Prostate gland (tissue), 2 donors: Measurements from ENCODE around the gene CMPK1. TPM values are rescaled to one million over a fixed set of nuclear protein-coding genes. Genes with fewer than 3 reads are reported as not detected.

Experiments used
- DNase-seq: peaks from one replicate; pipeline ENCODE4 v3.0.0-alpha.2; 2019; ENCODE audit warnings: low spot score
- H3K27ac ChIP-seq, 2 donors: fragments of 200-600 bp; sonication (generic); 2 replicates each; pipeline ENCODE4 v1.5.1; 2017 to 2019
- H3K27me3 ChIP-seq: fragments of 200-600 bp; sonication (generic); replicated peaks from 2 replicates; pipeline ENCODE4 v1.5.1; 2019; ENCODE audit not compliant: insufficient read depth
- H3K36me3 ChIP-seq, 2 donors: fragments of 200-600 bp; sonication (generic); 1 replicate in 1 of 2; 2 replicates in 1 of 2; pipeline versions ENCODE4 v1.5.1 to v1.8.1; 2017 to 2019
- H3K4me1 ChIP-seq: fragments of 200-600 bp; sonication (generic); replicated peaks from 2 replicates; pipeline ENCODE4 v1.5.1; 2019
- H3K4me3 ChIP-seq, 2 donors: fragments of 200-600 bp; sonication (generic); 2 replicates each; pipeline ENCODE4 v1.5.1; 2017 to 2019
- H3K9me3 ChIP-seq: fragments of 200-600 bp; sonication (generic); 2 replicates; pipeline ENCODE4 v1.5.1; 2017
- POLR2A ChIP-seq: fragments of 450-650 bp; IDR thresholded peaks from one replicate; pipeline ENCODE4 v1.6.1; 2016; ENCODE audit warnings: antibody characterized with exemption, mild to moderate bottlenecking
- POLR2AphosphoS5 ChIP-seq: sonication (generic); formaldehyde crosslinking; IDR thresholded peaks from one replicate; pipeline ENCODE4 v1.6.1; 2017; ENCODE audit warnings: antibody characterized with exemption
- WGBS: methylation state at CpG from one replicate; pipeline ENCODE4 v1.1.5; 2018; 5-methylcytosine and 5-hydroxymethylcytosine counted together
- intact Hi-C: fragments of 100-400 bp; cut with DNase I; formaldehyde crosslinking; loops from one replicate; pipeline ENCODE4 v1.14.2; 2022
- total RNA-seq, 2 donors: library from RNA; depleted of rRNA; stranded (reverse); fragments of >200 nt; gene quantifications; one replicate each; pipeline ENCODE4 v1.1.0, GENCODE V29; 2016
- TF ChIP-seq, protein P1 (sequence below), 4 experiments: fragments of 200-600 bp in 2 of 4; fragments of 450-650 bp in 2 of 4; sonication (generic) in 2 of 4; IDR thresholded peaks; 1 replicate in 3 of 4; 2 replicates in 1 of 4; pipeline ENCODE4 v1.5.1; 2016 to 2019; ENCODE audit warnings: antibody characterized with exemption in 4 of 4, mild to moderate bottlenecking in 2 of 4, moderate library complexity in 2 of 4

CMPK1 gene
- total RNA-seq, 2 donors from 2014 or later: 54.9 to 152 TPM

DNA sequence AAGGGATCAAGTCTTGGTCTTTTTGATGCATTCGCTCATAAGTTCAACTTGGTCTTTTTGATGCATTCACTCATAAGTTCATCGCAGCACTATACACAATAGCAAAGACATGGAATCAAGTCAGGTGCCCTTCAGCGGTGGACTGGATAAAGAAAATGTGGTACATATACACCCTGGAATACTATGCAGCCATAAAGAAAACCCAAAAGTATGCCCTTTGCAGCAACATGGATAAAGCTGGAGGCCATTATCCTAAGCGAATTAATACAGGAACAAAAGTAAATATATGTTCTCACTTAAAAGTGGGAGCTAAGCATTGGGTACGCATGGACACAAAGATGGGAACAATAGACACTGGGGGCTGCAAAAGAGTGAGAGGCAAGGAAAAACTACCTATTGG lies 52.7 kb downstream of the CMPK1 start:
- H3K36me3 ChIP-seq: no peaks in the 10 kb centered on the region
- H3K9me3 ChIP-seq: no peaks in the 10 kb centered on the region
- H3K27ac ChIP-seq: no peak overlapping the region
- H3K4me3 ChIP-seq: no peak overlapping the region
- TF ChIP-seq, protein P1, sequence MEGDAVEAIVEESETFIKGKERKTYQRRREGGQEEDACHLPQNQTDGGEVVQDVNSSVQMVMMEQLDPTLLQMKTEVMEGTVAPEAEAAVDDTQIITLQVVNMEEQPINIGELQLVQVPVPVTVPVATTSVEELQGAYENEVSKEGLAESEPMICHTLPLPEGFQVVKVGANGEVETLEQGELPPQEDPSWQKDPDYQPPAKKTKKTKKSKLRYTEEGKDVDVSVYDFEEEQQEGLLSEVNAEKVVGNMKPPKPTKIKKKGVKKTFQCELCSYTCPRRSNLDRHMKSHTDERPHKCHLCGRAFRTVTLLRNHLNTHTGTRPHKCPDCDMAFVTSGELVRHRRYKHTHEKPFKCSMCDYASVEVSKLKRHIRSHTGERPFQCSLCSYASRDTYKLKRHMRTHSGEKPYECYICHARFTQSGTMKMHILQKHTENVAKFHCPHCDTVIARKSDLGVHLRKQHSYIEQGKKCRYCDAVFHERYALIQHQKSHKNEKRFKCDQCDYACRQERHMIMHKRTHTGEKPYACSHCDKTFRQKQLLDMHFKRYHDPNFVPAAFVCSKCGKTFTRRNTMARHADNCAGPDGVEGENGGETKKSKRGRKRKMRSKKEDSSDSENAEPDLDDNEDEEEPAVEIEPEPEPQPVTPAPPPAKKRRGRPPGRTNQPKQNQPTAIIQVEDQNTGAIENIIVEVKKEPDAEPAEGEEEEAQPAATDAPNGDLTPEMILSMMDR (IDR thresholded peaks at IDR 0.05): no peak
- no peak for TF ChIP-seq POLR2AphosphoS5
- TF ChIP-seq POLR2A: no peak
- intact Hi-C loops: no loop called here
- H3K27me3 ChIP-seq: no peaks in the 10 kb centered on the region
- DNase-seq: no peak
- H3K4me1 ChIP-seq: peaks cover 4% of the 10 kb centered on the region
- WGBS: 97% methylated on average over 5 of the region's 5 CpGs

DNA sequence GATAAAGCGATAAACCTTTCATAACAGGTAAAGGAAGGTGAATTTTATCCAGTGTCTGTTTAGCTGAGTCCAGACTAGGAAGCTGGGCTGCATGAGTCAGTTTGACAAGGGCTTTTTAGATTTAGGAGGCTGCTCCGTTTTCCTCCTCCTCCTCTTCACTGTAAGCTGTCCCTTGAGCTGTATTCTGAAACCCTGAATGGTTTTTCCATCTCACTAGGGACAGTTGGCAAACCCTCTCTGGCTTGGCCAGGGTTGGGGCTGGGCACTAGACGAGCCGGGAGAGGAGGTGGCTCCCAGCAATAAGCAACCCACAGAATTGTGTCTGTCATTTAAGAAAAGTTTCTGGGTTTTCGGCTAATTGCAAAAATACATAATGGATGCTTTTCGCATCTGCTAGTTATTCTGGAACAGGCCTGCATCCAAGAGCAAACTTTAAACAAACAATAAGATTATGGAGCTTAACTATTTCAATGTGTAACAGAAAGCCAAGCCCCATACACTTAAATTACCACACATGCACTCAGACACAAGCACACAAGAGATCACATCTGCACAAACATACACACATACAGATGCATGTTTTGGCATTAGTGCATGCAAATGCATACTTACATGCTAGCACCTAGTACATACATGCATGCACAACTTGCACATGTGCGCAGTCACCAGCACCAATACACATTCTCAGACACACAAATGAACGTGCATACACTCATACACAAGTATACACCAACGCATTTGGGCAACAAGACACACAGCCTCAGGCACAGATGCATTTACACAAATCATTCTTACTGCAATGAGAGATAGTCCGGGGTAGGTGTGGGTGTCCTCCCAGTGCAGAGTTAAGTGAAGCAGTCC lies 54.7 kb downstream of the CMPK1 start:
- no peaks in the 10 kb centered on the region for H3K9me3 ChIP-seq
- H3K4me3 ChIP-seq: no peak overlapping the region
- no peaks in the 10 kb centered on the region for H3K27me3 ChIP-seq
- DNase-seq: no peak
- peaks cover 4% of the 10 kb centered on the region for H3K4me1 ChIP-seq
- no peak for TF ChIP-seq POLR2A
- TF ChIP-seq POLR2AphosphoS5: no peak
- TF ChIP-seq, protein P1 (IDR thresholded peaks at IDR 0.05): no peak
- no peak overlapping the region for H3K27ac ChIP-seq
- WGBS: 27% methylated on average over 10 of the region's 10 CpGs
- no peaks in the 10 kb centered on the region for H3K36me3 ChIP-seq
- intact Hi-C loops: no loop called here

DNA sequence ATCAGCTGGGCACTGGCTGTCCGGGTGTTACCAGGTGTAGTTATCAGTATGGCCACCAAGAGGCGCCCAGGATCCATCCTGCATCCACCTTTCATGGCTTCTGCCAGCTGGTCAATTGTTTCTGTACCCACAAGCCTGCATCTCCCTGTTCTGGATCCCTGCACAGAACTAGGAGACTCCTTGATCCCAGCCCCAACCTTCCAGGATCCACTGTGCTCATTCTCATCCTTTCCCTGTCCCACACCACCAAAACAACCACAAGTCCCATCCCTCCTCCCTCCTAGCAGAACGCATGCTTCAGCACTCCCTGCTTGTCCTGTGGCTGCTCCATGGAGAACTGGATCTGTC lies 55.3 kb downstream of the CMPK1 start:
- DNase-seq: peak; percentile 39
- no peak for TF ChIP-seq POLR2A
- TF ChIP-seq, protein P1 (IDR thresholded peaks at IDR 0.05): peak; percentile 7 to 76 (median 59)
- intact Hi-C loops: no loop called here
- WGBS: 18% methylated on average over 3 of the region's 3 CpGs
- no peaks in the 10 kb centered on the region for H3K36me3 ChIP-seq
- H3K4me3 ChIP-seq: no peak overlapping the region
- peaks cover 4% of the 10 kb centered on the region for H3K4me1 ChIP-seq
- H3K27ac ChIP-seq: no peak overlapping the region
- H3K9me3 ChIP-seq: no peaks in the 10 kb centered on the region
- H3K27me3 ChIP-seq: no peaks in the 10 kb centered on the region

DNA sequence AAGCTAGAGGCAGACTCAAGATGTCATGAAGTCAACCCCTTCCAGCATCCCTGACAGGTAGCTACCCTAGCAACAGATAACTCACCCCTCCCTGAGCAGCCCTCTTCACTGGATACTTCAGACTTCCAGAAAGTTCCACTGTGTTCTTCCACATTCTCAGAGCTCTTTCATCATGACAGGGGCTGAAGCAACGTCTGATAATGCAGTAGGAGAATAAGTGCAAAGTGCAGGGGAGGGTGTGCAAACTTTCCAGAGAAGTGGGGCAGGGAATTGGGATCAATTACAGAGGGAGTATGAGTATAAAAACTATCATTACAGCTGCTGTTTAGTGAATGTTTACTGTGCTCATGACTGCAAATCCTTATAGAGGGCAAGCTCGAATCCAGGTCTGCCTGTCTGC lies 56.1 kb downstream of the CMPK1 start:
- TF ChIP-seq POLR2AphosphoS5 (no peak), POLR2A (no peak)
- TF ChIP-seq, protein P1 (IDR thresholded peaks at IDR 0.05): no peak
- no peak for DNase-seq

DNA sequence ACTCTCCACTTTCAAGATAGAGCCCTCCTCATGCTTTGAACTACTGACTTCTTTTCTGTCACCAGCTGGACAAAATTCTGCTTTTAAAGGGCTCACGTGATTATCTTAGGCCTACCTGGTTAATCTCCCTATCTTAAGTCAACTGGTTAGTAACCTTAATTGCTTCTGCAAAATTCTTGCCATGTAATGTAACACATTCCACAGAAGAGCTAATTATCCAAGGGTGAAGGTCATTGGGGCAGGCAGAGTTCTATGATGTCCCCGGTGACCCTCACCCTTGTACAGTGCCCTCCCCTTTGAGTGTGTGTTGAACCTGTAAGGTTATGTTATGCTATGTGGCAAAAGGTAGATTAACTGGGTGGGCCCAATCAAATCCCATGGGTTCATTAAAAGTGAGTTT lies 57.3 kb downstream of the CMPK1 start:
- no peak for DNase-seq
- H3K4me1 ChIP-seq: peaks cover 4% of the 10 kb centered on the region
- H3K27ac ChIP-seq: no peak overlapping the region
- WGBS: 75% methylated on average over 2 of the region's 2 CpGs
- no peaks in the 10 kb centered on the region for H3K36me3 ChIP-seq
- no peaks in the 10 kb centered on the region for H3K27me3 ChIP-seq
- H3K4me3 ChIP-seq: no peak overlapping the region
- TF ChIP-seq POLR2AphosphoS5 (no peak), POLR2A (no peak)
- TF ChIP-seq, protein P1 (IDR thresholded peaks at IDR 0.05): no peak
- intact Hi-C loops: no loop called here
- H3K9me3 ChIP-seq: no peaks in the 10 kb centered on the region

More for the DNA sequence above, 56.1 kb downstream of the CMPK1 start:
- peaks cover 4% of the 10 kb centered on the region for H3K4me1 ChIP-seq
- H3K27ac ChIP-seq: no peak overlapping the region
- intact Hi-C loops: no loop called here
- H3K27me3 ChIP-seq: no peaks in the 10 kb centered on the region
- WGBS: 56% methylated on average over 2 of the region's 2 CpGs
- H3K4me3 ChIP-seq: no peak overlapping the region
- H3K36me3 ChIP-seq: no peaks in the 10 kb centered on the region
- no peaks in the 10 kb centered on the region for H3K9me3 ChIP-seq
